ENCODE measurements around the gene APH1A.
A peak's percentile ranks its signal among the peaks of the same experiment; 100 is the strongest.
"Not testable (repeated sequence)": the region's sequence is repeated elsewhere in the genome, so short reads cannot be mapped to it uniquely, and the experiment has no call there.

Gene APH1A

GRCh38 chr1:150268705-150269403 lies at the start of gene APH1A:
Gene APH1A (minus strand): TSS chr1:150269016. CDS start chr1:150268810, 206 bp downstream.
- in situ Hi-C loops (cut with MboI; ENCODE audit: low pct_unique_long_range_greater_than_20kb, low sequenced_read_pairs, unreplicated experiment): loop anchor here (25.0 kb wide), 1 partner anchor 268 kb away; the partner anchor contains the start of gene ADAMTSL4
- no peak for TF ChIP-seq CTCF (IDR thresholded peaks at IDR 0.05; ENCODE audit: extremely low read depth, insufficient read depth, missing control alignments)
- peak; percentile 96 for DNase-seq (ENCODE audit: low spot score)

- in situ Hi-C loops (cut with MboI; ENCODE audit: low pct_unique_long_range_greater_than_20kb, low sequenced_read_pairs, unreplicated experiment); DNase-seq (ENCODE audit: low spot score): not testable (repeated sequence)
Measured at GRCh38 chr1:150314691-150315090, 45.9 kb upstream of the APH1A start.

GRCh38 chr1:150311762-150312161 lies 42.9 kb upstream of the APH1A start:
- DNase-seq (ENCODE audit: low spot score): no peak
- TF ChIP-seq CTCF (IDR thresholded peaks at IDR 0.05; ENCODE audit: extremely low read depth, insufficient read depth, missing control alignments): no peak
- in situ Hi-C loops (cut with MboI; ENCODE audit: low pct_unique_long_range_greater_than_20kb, low sequenced_read_pairs, unreplicated experiment): no loop called here

- no peak for DNase-seq (ENCODE audit: low spot score)
- in situ Hi-C loops (cut with MboI; ENCODE audit: low pct_unique_long_range_greater_than_20kb, low sequenced_read_pairs, unreplicated experiment): no loop called here
- TF ChIP-seq CTCF (IDR thresholded peaks at IDR 0.05; ENCODE audit: extremely low read depth, insufficient read depth, missing control alignments): no peak
Measured at GRCh38 chr1:150309758-150310508, 41.1 kb upstream of the APH1A start.

- in situ Hi-C loops (cut with MboI; ENCODE audit: low pct_unique_long_range_greater_than_20kb, low sequenced_read_pairs, unreplicated experiment); DNase-seq (ENCODE audit: low spot score): not testable (repeated sequence)
Measured at GRCh38 chr1:150308585-150308984, 39.8 kb upstream of the APH1A start.

GRCh38 chr1:150302902-150303301 lies 34.1 kb upstream of the APH1A start:
- no peak for TF ChIP-seq CTCF (IDR thresholded peaks at IDR 0.05; ENCODE audit: extremely low read depth, insufficient read depth, missing control alignments)
- in situ Hi-C loops (cut with MboI; ENCODE audit: low pct_unique_long_range_greater_than_20kb, low sequenced_read_pairs, unreplicated experiment): no loop called here
- no peak for DNase-seq (ENCODE audit: low spot score)

GRCh38 chr1:150302338-150302737 lies 33.5 kb upstream of the APH1A start:
- in situ Hi-C loops (cut with MboI; ENCODE audit: low pct_unique_long_range_greater_than_20kb, low sequenced_read_pairs, unreplicated experiment): no loop called here
- DNase-seq (ENCODE audit: low spot score): no peak
- no peak for TF ChIP-seq CTCF (IDR thresholded peaks at IDR 0.05; ENCODE audit: extremely low read depth, insufficient read depth, missing control alignments)

Measured in GM13977 (cell line).